ENCODE measurements around the gene ATRIP.
"Not testable (repeated sequence)": the region's sequence is repeated elsewhere in the genome, so short reads cannot be mapped to it uniquely, and the experiment has no call there.

The ATRIP gene

DNA sequence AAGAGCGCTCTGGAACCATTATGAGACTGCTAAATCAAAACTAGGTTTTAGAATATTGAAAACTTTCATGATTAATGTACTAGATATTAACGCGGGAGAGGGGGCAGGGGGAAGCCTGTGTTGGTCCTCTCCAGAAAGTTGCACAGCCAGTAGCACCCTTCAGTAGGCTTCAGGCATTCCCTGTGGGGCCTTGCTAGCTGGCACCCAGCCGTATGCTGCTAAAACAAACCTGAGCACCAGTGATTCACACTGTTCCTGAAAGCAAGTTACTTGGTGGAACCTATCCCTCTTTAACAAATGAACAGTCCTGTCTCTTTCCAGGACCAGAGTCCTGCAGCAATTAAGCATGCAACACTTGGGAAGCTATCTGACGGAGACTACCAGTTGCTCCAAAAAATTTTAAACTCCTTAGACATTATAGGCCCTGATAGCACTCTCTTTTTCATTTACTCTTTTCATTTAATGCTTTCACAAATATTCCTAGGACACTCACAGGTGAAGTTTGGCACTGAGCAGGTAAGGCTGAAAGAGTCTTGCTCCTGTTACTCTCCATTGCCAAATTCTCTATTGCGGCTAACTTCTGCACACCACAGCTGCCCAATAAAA, 1.2 kb upstream of the ATRIP start:
- H3K4me3 ChIP-seq (ENCODE audit: low read depth, low read length) = peak overlapping the region; percentile 85
- TF ChIP-seq, protein P1, sequence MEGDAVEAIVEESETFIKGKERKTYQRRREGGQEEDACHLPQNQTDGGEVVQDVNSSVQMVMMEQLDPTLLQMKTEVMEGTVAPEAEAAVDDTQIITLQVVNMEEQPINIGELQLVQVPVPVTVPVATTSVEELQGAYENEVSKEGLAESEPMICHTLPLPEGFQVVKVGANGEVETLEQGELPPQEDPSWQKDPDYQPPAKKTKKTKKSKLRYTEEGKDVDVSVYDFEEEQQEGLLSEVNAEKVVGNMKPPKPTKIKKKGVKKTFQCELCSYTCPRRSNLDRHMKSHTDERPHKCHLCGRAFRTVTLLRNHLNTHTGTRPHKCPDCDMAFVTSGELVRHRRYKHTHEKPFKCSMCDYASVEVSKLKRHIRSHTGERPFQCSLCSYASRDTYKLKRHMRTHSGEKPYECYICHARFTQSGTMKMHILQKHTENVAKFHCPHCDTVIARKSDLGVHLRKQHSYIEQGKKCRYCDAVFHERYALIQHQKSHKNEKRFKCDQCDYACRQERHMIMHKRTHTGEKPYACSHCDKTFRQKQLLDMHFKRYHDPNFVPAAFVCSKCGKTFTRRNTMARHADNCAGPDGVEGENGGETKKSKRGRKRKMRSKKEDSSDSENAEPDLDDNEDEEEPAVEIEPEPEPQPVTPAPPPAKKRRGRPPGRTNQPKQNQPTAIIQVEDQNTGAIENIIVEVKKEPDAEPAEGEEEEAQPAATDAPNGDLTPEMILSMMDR (IDR thresholded peaks at IDR 0.05; ENCODE audit: low read depth, low read length) = no peak

DNA sequence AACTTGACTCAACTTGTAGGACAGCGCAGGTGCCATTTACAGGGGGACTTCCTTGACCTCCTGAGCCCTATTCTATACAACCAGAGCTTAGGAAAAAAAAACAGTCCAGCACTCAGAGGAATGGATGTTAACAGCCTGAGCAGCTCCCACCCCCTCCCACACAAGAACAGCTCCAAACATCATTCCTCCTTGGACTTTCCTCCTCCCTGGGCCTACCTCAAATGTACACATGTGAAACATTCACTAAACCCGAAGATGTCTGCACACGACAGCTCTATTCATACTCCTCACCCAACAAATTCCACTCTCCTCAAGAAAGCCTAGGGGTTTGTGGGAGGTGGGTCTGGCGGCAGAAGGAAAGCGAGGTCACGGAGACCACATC, 503 bp upstream of the ATRIP start:
- peak overlapping the region; percentile 85 for H3K4me3 ChIP-seq (ENCODE audit: low read depth, low read length)
- TF ChIP-seq, protein P1 (IDR thresholded peaks at IDR 0.05; ENCODE audit: low read depth, low read length) = no peak

DNA sequence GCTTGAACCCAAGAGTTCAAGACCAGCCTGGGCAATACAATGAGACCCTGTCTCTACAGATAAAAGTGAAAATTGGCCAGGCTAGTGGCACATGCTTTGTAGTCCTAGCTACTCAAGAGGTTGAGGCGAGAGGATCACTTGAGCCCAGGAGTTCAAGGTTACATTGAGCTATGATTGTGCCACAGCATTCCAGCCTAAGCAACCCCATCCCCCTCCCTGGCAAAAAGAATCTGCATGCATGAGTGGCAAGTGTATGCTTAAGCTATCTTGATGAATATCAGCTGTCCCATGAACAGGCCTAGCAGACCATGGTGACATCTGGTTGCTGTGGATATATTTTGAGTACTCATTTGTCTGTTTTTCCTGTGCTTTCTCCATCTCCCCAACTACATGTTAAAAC, 4.7 kb downstream of the ATRIP start:
- TF ChIP-seq, protein P1 (IDR thresholded peaks at IDR 0.05; ENCODE audit: low read depth, low read length) = no peak

DNA sequence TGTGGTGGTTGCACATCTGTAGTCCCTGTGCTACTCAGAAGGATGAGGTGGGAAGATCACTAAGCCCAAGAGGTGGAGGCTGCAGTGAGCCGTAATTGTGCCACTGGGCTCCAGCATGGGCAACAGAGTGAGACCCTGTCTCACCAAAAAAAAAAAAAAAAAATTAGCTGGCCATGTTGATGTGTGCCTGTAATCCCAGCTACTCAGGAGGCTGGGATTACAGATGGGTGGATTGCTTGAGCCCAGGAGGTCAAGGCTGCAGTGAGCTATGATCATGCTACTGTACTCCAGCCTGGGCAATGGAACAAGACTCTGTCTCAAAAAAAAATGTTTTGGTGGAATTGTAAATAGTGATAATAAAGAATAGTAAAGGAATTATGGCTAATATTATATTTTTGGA, 9.9 kb downstream of the ATRIP start:
- no peak overlapping the region for H3K4me3 ChIP-seq (ENCODE audit: low read depth, low read length)
- TF ChIP-seq, protein P1 (IDR thresholded peaks at IDR 0.05; ENCODE audit: low read depth, low read length) = no peak

More for the DNA sequence above, 4.7 kb downstream of the ATRIP start:
- H3K4me3 ChIP-seq (ENCODE audit: low read depth, low read length) = no peak overlapping the region

DNA sequence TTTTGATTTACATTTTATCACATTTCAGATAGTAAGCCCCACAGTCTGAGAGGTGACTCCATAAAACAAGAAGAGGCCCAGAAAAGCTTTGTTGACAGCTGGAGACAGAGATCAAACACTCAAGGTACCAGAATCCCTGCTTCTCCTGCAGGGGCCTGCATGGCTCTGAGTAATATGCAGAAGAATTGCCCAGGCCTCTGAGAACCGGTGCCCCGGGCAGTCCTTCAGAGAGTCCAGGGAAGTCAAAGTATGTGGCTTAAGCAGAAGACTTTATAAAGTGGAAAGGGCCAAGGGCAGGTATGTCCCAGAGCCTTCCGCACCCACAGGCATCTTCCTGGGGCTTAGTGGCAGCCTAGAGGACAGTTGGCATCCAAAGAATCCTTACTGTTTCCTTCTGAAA, 12.8 kb downstream of the ATRIP start:
- TF ChIP-seq, protein P1 (IDR thresholded peaks at IDR 0.05; ENCODE audit: low read depth, low read length) = no peak
- no peak overlapping the region for H3K4me3 ChIP-seq (ENCODE audit: low read depth, low read length)

DNA sequence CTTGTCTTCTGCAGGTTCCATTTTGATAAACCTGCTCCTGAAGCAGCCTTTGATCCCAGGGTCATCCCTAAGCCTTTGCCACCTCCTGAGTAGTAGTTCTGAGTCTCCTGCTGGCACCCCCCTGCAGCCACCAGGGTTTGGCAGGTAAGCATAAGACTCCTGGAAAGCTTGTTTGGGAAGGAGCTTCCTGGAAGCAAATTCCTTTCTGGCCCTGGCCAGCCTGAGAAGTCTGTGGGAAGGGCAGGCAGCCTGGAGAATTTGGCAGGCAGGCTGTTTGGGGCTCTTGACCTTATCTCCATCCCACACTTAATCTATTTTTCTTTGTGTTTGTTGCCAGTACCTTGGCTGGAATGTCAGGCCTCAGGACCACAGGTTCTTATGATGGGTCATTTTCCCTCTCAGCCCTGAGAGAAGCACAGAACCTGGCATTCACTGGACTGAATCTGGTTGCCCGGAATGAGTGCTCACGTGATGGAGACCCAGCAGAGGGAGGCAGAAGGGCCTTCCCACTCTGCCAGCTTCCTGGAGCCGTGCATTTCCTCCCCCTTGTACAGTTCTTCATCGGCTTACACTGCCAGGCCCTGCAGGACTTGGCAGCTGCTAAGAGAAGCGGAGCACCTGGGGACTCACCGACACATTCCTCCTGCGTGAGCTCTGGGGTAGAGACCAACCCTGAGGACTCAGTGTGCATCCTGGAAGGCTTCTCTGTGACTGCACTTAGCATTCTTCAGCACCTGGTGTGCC, 13.4 kb downstream of the ATRIP start:
- TF ChIP-seq, protein P1 (IDR thresholded peaks at IDR 0.05; ENCODE audit: low read depth, low read length) = no peak

DNA sequence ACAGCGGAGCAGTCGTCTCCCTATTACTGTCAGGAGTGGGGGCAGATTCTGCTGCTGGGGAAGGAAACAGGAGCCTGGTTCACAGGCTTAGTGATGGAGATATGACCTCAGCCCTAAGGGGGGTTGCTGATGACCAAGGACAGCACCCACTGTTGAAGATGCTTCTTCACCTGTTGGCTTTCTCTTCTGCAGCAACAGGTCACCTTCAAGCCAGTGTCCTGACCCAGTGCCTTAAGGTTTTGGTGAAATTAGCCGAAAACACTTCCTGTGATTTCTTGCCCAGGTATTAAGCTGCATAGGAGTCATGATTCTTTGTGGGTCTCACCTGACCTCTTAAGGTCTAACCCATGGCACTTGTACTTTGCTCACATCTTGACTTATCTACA, 14.0 kb downstream of the ATRIP start:
- TF ChIP-seq, protein P1 (IDR thresholded peaks at IDR 0.05; ENCODE audit: low read depth, low read length) = no peak
- H3K4me3 ChIP-seq (ENCODE audit: low read depth, low read length) = no peak overlapping the region

More for the DNA sequence above, 13.4 kb downstream of the ATRIP start:
- no peak overlapping the region for H3K4me3 ChIP-seq (ENCODE audit: low read depth, low read length)

DNA sequence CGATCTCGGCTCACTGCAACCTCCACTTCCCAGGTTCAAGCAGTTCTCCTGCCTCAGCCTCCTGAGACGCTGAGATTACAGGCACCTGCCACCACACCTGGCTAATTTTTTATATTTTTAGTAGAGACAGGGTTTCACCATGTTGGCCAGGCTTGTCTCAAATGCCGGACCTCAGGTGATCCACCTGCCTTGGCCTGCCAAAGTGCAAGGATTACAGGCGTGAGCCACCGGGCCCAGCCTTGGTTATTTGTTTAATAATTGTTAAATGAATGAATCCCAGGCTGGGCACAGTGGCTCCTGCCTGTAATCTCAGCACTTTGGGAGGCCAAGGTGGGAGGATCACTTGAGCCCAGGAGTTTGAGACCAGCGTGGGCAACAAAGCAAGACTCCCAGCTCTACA, 15.2 kb downstream of the ATRIP start:
- not testable (repeated sequence) for H3K4me3 ChIP-seq (ENCODE audit: low read depth, low read length)

Measured in WI38 (cell line).